ENCODE measurements around the gene PFKL. TPM values are rescaled to one million over a fixed set of nuclear protein-coding genes. Genes with fewer than 3 reads are reported as not detected.

PFKL gene
- total RNA-seq, 1 donor from 2014 or later: 138 TPM

- TF ChIP-seq CTCF (IDR thresholded peaks at IDR 0.05): no peak
- Mint-ChIP-seq H3K4me3 (ENCODE audit: unreplicated experiment) (no peak overlapping the region), H3K9me3 (ENCODE audit: unreplicated experiment) (no peaks in the 10 kb centered on the region), H3K36me3 (ENCODE audit: unreplicated experiment) (no peaks in the 10 kb centered on the region), H3K27ac (ENCODE audit: unreplicated experiment) (no peak overlapping the region), H3K4me1 (ENCODE audit: unreplicated experiment) (peaks cover 8% of the 10 kb centered on the region), H3K27me3 (ENCODE audit: unreplicated experiment) (peaks cover 6% of the 10 kb centered on the region)
- no peak for DNase-seq (ENCODE audit: extremely low spot score, unreplicated experiment)
These were observed 40.7 kb upstream of the PFKL start for GRCh38 chr21:44259082-44259705.

- TF ChIP-seq CTCF (IDR thresholded peaks at IDR 0.05): no peak
- no peak for DNase-seq (ENCODE audit: extremely low spot score, unreplicated experiment)
- H3K4me3 Mint-ChIP-seq (ENCODE audit: unreplicated experiment): no peak overlapping the region
- peaks cover 6% of the 10 kb centered on the region for H3K27me3 Mint-ChIP-seq (ENCODE audit: unreplicated experiment)
- no peaks in the 10 kb centered on the region for H3K36me3 Mint-ChIP-seq (ENCODE audit: unreplicated experiment)
- no peaks in the 10 kb centered on the region for H3K9me3 Mint-ChIP-seq (ENCODE audit: unreplicated experiment)
- no peak overlapping the region for H3K27ac Mint-ChIP-seq (ENCODE audit: unreplicated experiment)
- peaks cover 6% of the 10 kb centered on the region for H3K4me1 Mint-ChIP-seq (ENCODE audit: unreplicated experiment)
These were observed 39.8 kb upstream of the PFKL start for GRCh38 chr21:44260066-44260465.

GRCh38 chr21:44260791-44261631 is 38.8 kb upstream of the PFKL start:
- DNase-seq (ENCODE audit: extremely low spot score, unreplicated experiment): no peak

GRCh38 chr21:44261675-44262295 is 38.1 kb upstream of the PFKL start, which contains the start of gene DNMT3L:
Gene DNMT3L, minus strand, starts transcription at chr21:44261897. Its CDS starts 638 bp downstream, at chr21:44261259.
- H3K9me3 Mint-ChIP-seq (ENCODE audit: unreplicated experiment): no peaks in the 10 kb centered on the region
- H3K27me3 Mint-ChIP-seq (ENCODE audit: unreplicated experiment): peaks cover 6% of the 10 kb centered on the region
- no peak for DNase-seq (ENCODE audit: extremely low spot score, unreplicated experiment)
- H3K36me3 Mint-ChIP-seq (ENCODE audit: unreplicated experiment): no peaks in the 10 kb centered on the region
- H3K27ac Mint-ChIP-seq (ENCODE audit: unreplicated experiment): no peak within 1 kb of the TSS
- H3K4me3 Mint-ChIP-seq (ENCODE audit: unreplicated experiment): no peak within 1 kb of the TSS
- peaks cover 6% of the 10 kb centered on the region for H3K4me1 Mint-ChIP-seq (ENCODE audit: unreplicated experiment)
- no peak for TF ChIP-seq CTCF (IDR thresholded peaks at IDR 0.05)

More at GRCh38 chr21:44260791-44261631, 38.8 kb upstream of the PFKL start:
- no peaks in the 10 kb centered on the region for H3K9me3 Mint-ChIP-seq (ENCODE audit: unreplicated experiment)
- no peaks in the 10 kb centered on the region for H3K36me3 Mint-ChIP-seq (ENCODE audit: unreplicated experiment)
- H3K27me3 Mint-ChIP-seq (ENCODE audit: unreplicated experiment): peaks cover 6% of the 10 kb centered on the region
- H3K27ac Mint-ChIP-seq (ENCODE audit: unreplicated experiment): no peak overlapping the region
- TF ChIP-seq CTCF (IDR thresholded peaks at IDR 0.05): no peak
- no peak overlapping the region for H3K4me3 Mint-ChIP-seq (ENCODE audit: unreplicated experiment)
- peaks cover 6% of the 10 kb centered on the region for H3K4me1 Mint-ChIP-seq (ENCODE audit: unreplicated experiment)
